HepG2 (cell line): ENCODE measurements around the gene EPHA10. TPM values are rescaled to one million over a fixed set of nuclear protein-coding genes. Genes with fewer than 3 reads are reported as not detected.

ENCODE experiments used
- DPF2 ChIP-seq: sonication (generic); formaldehyde crosslinking; IDR thresholded peaks from 2 replicates; pipeline ENCODE4 v1.4.0; 2020; ENCODE audit warnings: mild to moderate bottlenecking, low read depth, missing genetic modification reagents, borderline replicate concordance
- IKZF5 ChIP-seq: IDR thresholded peaks from 2 replicates; pipeline ENCODE4 v1.6.1; 2018; ENCODE audit warnings: missing genetic modification reagents, mild to moderate bottlenecking, missing compliant biosample characterization
- RARA ChIP-seq: IDR thresholded peaks from 2 replicates; pipeline ENCODE4 v1.6.1; 2016; ENCODE audit warnings: missing genetic modification reagents, missing compliant biosample characterization
- SOX13 ChIP-seq, 3 experiments: fragments of 450-650 bp in 1 of 3; sonication (generic) in 1 of 3; formaldehyde crosslinking in 1 of 3; IDR thresholded peaks in 2 of 3; conservative IDR thresholded peaks in 1 of 3; 2 replicates each; pipeline versions ENCODE4 v1.5.0 to v1.6.1; 2016 to 2020; ENCODE audit warnings: antibody characterized with exemption in 1 of 3, mild to moderate bottlenecking in 1 of 3, missing compliant biosample characterization in 1 of 3, missing genetic modification reagents in 1 of 3, moderate library complexity in 1 of 3
- ZBTB40 ChIP-seq, 2 experiments: fragments of 450-650 bp in 1 of 2; sonication (generic) in 1 of 2; formaldehyde crosslinking in 1 of 2; IDR thresholded peaks; 2 replicates each; pipeline versions ENCODE4 v1.6.1 to v1.8.0; 2016 to 2022; ENCODE audit warnings: antibody characterized with exemption in 1 of 2, mild to moderate bottlenecking in 1 of 2, missing genetic modification reagents in 1 of 2
- ZNF10 ChIP-seq: sonication (generic); formaldehyde crosslinking; IDR thresholded peaks from 2 replicates; pipeline ENCODE4 v1.4.0; 2020; ENCODE audit warnings: mild to moderate bottlenecking, low read depth, missing genetic modification reagents, borderline replicate concordance
- ZNF160 ChIP-seq: sonication (generic); formaldehyde crosslinking; IDR thresholded peaks from 2 replicates; pipeline ENCODE4 v1.8.0; 2022; ENCODE audit warnings: mild to moderate bottlenecking, inconsistent platforms, missing genetic modification reagents
- ZNF264 ChIP-seq: sonication (generic); formaldehyde crosslinking; IDR thresholded peaks from 2 replicates; pipeline ENCODE4 v1.4.0; 2020; ENCODE audit warnings: missing genetic modification reagents
- ZNF598 ChIP-seq: sonication (generic); formaldehyde crosslinking; IDR thresholded peaks from 2 replicates; pipeline ENCODE4 v1.5.1; 2020; ENCODE audit warnings: mild to moderate bottlenecking, missing genetic modification reagents, borderline replicate concordance
- ZSCAN21 ChIP-seq: sonication (generic); formaldehyde crosslinking; IDR thresholded peaks from 2 replicates; pipeline ENCODE4 v1.8.0; 2022; ENCODE audit warnings: mild to moderate bottlenecking, missing genetic modification reagents, moderate library complexity, borderline replicate concordance
- polyA plus RNA-seq, 8 experiments: library from polyadenylated mRNA; depleted of rRNA in 3 of 8; stranded (reverse) in 7 of 8; unstranded in 1 of 8; fragments of >200 nt; fragmentation: Illumina TruSeq in 4 of 8; extraction: Trizol in 4 of 8; gene quantifications; 2 replicates each; pipeline versions ENCODE4 v1.2.1 to v1.2.3, GENCODE V29; 2011 to 2016; ENCODE audit warnings: low read depth in 4 of 8, missing spikeins in 1 of 8, mixed read lengths in 1 of 8; ENCODE audit not compliant: insufficient read depth in 1 of 8
- total RNA-seq, 5 experiments: library from RNA; depleted of rRNA; stranded (reverse); fragments of >200 nt; fragmentation: Illumina TruSeq; extraction: Trizol; gene quantifications; 2 replicates each; pipeline ENCODE4 v1.2.3, GENCODE V29; 2016; ENCODE audit warnings: low read depth in 1 of 5
- TF ChIP-seq, protein P1 (sequence below): sonication (generic); formaldehyde crosslinking; IDR thresholded peaks from 2 replicates; pipeline ENCODE4 v1.4.0; 2020; ENCODE audit warnings: missing genetic modification reagents
- TF ChIP-seq, protein P2 (sequence below): IDR thresholded peaks from 2 replicates; pipeline ENCODE4 v1.6.1; 2016; ENCODE audit warnings: missing compliant biosample characterization, missing genetic modification reagents, borderline replicate concordance
- TF ChIP-seq, protein P3 (sequence below): sonication (generic); formaldehyde crosslinking; IDR thresholded peaks from 2 replicates; pipeline ENCODE4 v1.4.0; 2020; ENCODE audit warnings: missing genetic modification reagents, low read depth, mild to moderate bottlenecking, borderline replicate concordance

EPHA10 gene
- total and polyA plus RNA-seq, 2 of the 13 experiments (the other 11 are each of a cell fraction or from before 2014, with no cell fraction given) = 0.11 to 0.58 TPM

- TF ChIP-seq, protein P1, sequence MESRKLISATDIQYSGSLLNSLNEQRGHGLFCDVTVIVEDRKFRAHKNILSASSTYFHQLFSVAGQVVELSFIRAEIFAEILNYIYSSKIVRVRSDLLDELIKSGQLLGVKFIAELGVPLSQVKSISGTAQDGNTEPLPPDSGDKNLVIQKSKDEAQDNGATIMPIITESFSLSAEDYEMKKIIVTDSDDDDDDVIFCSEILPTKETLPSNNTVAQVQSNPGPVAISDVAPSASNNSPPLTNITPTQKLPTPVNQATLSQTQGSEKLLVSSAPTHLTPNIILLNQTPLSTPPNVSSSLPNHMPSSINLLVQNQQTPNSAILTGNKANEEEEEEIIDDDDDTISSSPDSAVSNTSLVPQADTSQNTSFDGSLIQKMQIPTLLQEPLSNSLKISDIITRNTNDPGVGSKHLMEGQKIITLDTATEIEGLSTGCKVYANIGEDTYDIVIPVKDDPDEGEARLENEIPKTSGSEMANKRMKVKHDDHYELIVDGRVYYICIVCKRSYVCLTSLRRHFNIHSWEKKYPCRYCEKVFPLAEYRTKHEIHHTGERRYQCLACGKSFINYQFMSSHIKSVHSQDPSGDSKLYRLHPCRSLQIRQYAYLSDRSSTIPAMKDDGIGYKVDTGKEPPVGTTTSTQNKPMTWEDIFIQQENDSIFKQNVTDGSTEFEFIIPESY (CRISPR knock-in tag) = peak; percentile 75
- TF ChIP-seq, protein P2, sequence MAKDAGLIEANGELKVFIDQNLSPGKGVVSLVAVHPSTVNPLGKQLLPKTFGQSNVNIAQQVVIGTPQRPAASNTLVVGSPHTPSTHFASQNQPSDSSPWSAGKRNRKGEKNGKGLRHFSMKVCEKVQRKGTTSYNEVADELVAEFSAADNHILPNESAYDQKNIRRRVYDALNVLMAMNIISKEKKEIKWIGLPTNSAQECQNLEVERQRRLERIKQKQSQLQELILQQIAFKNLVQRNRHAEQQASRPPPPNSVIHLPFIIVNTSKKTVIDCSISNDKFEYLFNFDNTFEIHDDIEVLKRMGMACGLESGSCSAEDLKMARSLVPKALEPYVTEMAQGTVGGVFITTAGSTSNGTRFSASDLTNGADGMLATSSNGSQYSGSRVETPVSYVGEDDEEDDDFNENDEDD = peak; percentile 56; the same call in 1 of the 2 replicates
- peak; percentile 84; the same call in 1 of the 2 replicates for TF ChIP-seq ZNF598 (CRISPR knock-in tag)
- TF ChIP-seq ZNF264 = peak; percentile 99
- TF ChIP-seq ZNF10 (CRISPR knock-in tag) = no peak
- peak; percentile 99 for TF ChIP-seq ZSCAN21 (CRISPR knock-in tag)
- TF ChIP-seq, protein P3, sequence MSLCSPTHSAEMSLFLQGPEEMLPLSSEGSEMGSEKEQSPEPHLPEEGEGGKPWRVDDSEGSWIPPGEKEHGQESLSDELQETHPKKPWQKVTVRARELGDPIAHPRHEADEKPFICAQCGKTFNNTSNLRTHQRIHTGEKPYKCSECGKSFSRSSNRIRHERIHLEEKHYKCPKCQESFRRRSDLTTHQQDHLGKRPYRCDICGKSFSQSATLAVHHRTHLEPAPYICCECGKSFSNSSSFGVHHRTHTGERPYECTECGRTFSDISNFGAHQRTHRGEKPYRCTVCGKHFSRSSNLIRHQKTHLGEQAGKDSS (CRISPR knock-in tag) = peak; percentile 79; the same call in 1 of the 2 replicates
- no peak for TF ChIP-seq ZBTB40 (IDR thresholded peaks at IDR 0.05)
- peak; percentile 95 for TF ChIP-seq ZBTB40 (CRISPR knock-in tag; IDR thresholded peaks at IDR 0.05)
- peak; percentile 97 for TF ChIP-seq ZNF160 (CRISPR knock-in tag)
- no peak for TF ChIP-seq DPF2 (CRISPR knock-in tag)
- TF ChIP-seq RARA (CRISPR knock-in tag) = peak; percentile 91
- peak; percentile 98 for TF ChIP-seq IKZF5 (CRISPR knock-in tag)
- no peak for TF ChIP-seq SOX13 (IDR thresholded peaks at IDR 0.05)
- peak in 1 of 2 experiments; percentile 87; a peak in 2 of 4 replicates for TF ChIP-seq SOX13 (CRISPR knock-in tag; conservative IDR thresholded peaks at IDR 0.05 in 1 of 2, IDR thresholded peaks at IDR 0.05 in 1 of 2)
Observed at GRCh38 chr1:37764414-37764825, 500 bp downstream of the EPHA10 start (continued).
